ENCODE measurements around the gene MARCHF10. TPM values are rescaled to one million over a fixed set of nuclear protein-coding genes. Genes with fewer than 3 reads are reported as not detected.

Gene MARCHF10
- total and polyA plus RNA-seq, 2 experiments from 2014 or later = 1.8 to 2.1 TPM

GRCh38 chr17:62666061-62666800 lies 141.9 kb downstream of the MARCHF10 start:
- Histone ChIP-seq H3K79me2 (ENCODE audit: insufficient read depth) (peaks cover 93% of the 10 kb centered on the region), H3K27me3 (replicated peaks; ENCODE audit: insufficient read depth) (no peaks in the 10 kb centered on the region), H3K36me3 (ENCODE audit: low read depth) (peaks cover 10% of the 10 kb centered on the region; the same call in 1 of the 2 replicates), H3K9me3 (ENCODE audit: low read depth) (no peaks in the 10 kb centered on the region), H4K20me1 (ENCODE audit: insufficient read depth) (no peaks in the 10 kb centered on the region), H3K9ac (no peak overlapping the region), H3K4me1 (ENCODE audit: insufficient read depth) (0 out of 2 replicates have a peak, but pooled peaks cover 5% of the 10 kb centered on the region), H3F3A (ENCODE audit: insufficient read depth) (peaks cover 23% of the 10 kb centered on the region), H3K27ac (no peak overlapping the region), H3K4me3 (no peak overlapping the region), H2AFZ (no peak overlapping the region), H3K9me2 (ENCODE audit: insufficient read depth) (no peaks in the 10 kb centered on the region), H3K4me2 (ENCODE audit: unreplicated experiment) (no peak overlapping the region)
- TF ChIP-seq EZH2 (IDR thresholded peaks at IDR 0.05; ENCODE audit: insufficient read depth, poor library complexity, severe bottlenecking) (no peak), EZH2phosphoT487 (IDR thresholded peaks at IDR 0.05; ENCODE audit: insufficient read depth, low read depth) (no peak)
- no peak for DNase-seq
- WGBS, 2 experiments (ENCODE audit: low coverage in 1 of 2, low lambda C conversion rate in 2 of 2, missing lambda C conversion rate in 2 of 2) = 92 to 95% methylated on average over 19 to 30 of the region's 30 CpGs
- in situ Hi-C loops (cut with MboI) = no loop called here

- peaks cover 93% of the 10 kb centered on the region for H3K79me2 ChIP-seq (ENCODE audit: insufficient read depth)
Measured at GRCh38 chr17:62665599-62665998, 142.5 kb downstream of the MARCHF10 start.

GRCh38 chr17:62664336-62665120 lies 143.6 kb downstream of the MARCHF10 start:
- in situ Hi-C loops (cut with MboI) = no loop called here
- Histone ChIP-seq H3K4me3 (no peak overlapping the region), H3K27ac (no peak overlapping the region), H4K20me1 (ENCODE audit: insufficient read depth) (no peaks in the 10 kb centered on the region), H3K36me3 (ENCODE audit: low read depth) (peaks cover 7% of the 10 kb centered on the region; the same call in 1 of the 2 replicates), H3K9me2 (ENCODE audit: insufficient read depth) (no peaks in the 10 kb centered on the region), H3K4me2 (ENCODE audit: unreplicated experiment) (no peak overlapping the region), H3K9me3 (ENCODE audit: low read depth) (no peaks in the 10 kb centered on the region), H3K79me2 (ENCODE audit: insufficient read depth) (peaks cover 93% of the 10 kb centered on the region), H3K9ac (no peak overlapping the region), H3K27me3 (replicated peaks; ENCODE audit: insufficient read depth) (no peaks in the 10 kb centered on the region), H3K4me1 (ENCODE audit: insufficient read depth) (0 out of 2 replicates have a peak, but pooled peaks cover 5% of the 10 kb centered on the region), H2AFZ (no peak overlapping the region), H3F3A (ENCODE audit: insufficient read depth) (peaks cover 38% of the 10 kb centered on the region)
- DNase-seq = no peak
- no peak for TF ChIP-seq EZH2 (IDR thresholded peaks at IDR 0.05; ENCODE audit: insufficient read depth, poor library complexity, severe bottlenecking)
- WGBS, 2 experiments (ENCODE audit: low coverage in 1 of 2, low lambda C conversion rate in 2 of 2, missing lambda C conversion rate in 2 of 2) = 89 to 95% methylated on average over 25 of the region's 25 CpGs

More at GRCh38 chr17:62665599-62665998, 142.5 kb downstream of the MARCHF10 start:
- TF ChIP-seq EZH2 (IDR thresholded peaks at IDR 0.05; ENCODE audit: insufficient read depth, poor library complexity, severe bottlenecking) (no peak), EZH2phosphoT487 (IDR thresholded peaks at IDR 0.05; ENCODE audit: insufficient read depth, low read depth) (no peak)
- H2AFZ ChIP-seq = no peak overlapping the region
- H3K27me3 ChIP-seq (replicated peaks; ENCODE audit: insufficient read depth) = no peaks in the 10 kb centered on the region
- no peaks in the 10 kb centered on the region for H3K9me2 ChIP-seq (ENCODE audit: insufficient read depth)
- WGBS, 2 experiments (ENCODE audit: low coverage in 1 of 2, low lambda C conversion rate in 2 of 2, missing lambda C conversion rate in 2 of 2) = 92 to 94% methylated on average over 3 of the region's 3 CpGs
- H3F3A ChIP-seq (ENCODE audit: insufficient read depth) = peaks cover 29% of the 10 kb centered on the region
- no peaks in the 10 kb centered on the region for H3K9me3 ChIP-seq (ENCODE audit: low read depth)
- no peak overlapping the region for H3K4me3 ChIP-seq
- in situ Hi-C loops (cut with MboI) = no loop called here
- 0 out of 2 replicates have a peak, but pooled peaks cover 5% of the 10 kb centered on the region for H3K4me1 ChIP-seq (ENCODE audit: insufficient read depth)
- H3K36me3 ChIP-seq (ENCODE audit: low read depth) = peaks cover 7% of the 10 kb centered on the region; the same call in 1 of the 2 replicates
- no peak for DNase-seq
- no peaks in the 10 kb centered on the region for H4K20me1 ChIP-seq (ENCODE audit: insufficient read depth)
- no peak overlapping the region for H3K27ac ChIP-seq
- no peak overlapping the region for H3K4me2 ChIP-seq (ENCODE audit: unreplicated experiment)
- H3K9ac ChIP-seq = no peak overlapping the region

GRCh38 chr17:62663304-62663703 lies 144.8 kb downstream of the MARCHF10 start:
- no peaks in the 10 kb centered on the region for H3K9me3 ChIP-seq (ENCODE audit: low read depth)
- H3K9me2 ChIP-seq (ENCODE audit: insufficient read depth) = no peaks in the 10 kb centered on the region
- H3K79me2 ChIP-seq (ENCODE audit: insufficient read depth) = peaks cover 96% of the 10 kb centered on the region
- DNase-seq = peak; percentile 40
- TF ChIP-seq EZH2 (IDR thresholded peaks at IDR 0.05; ENCODE audit: insufficient read depth, poor library complexity, severe bottlenecking) = no peak
- TF ChIP-seq EZH2phosphoT487 (IDR thresholded peaks at IDR 0.05; ENCODE audit: insufficient read depth, low read depth) = no peak
- no peak overlapping the region for H3K9ac ChIP-seq
- WGBS, 2 experiments (ENCODE audit: low coverage in 1 of 2, low lambda C conversion rate in 2 of 2, missing lambda C conversion rate in 2 of 2) = 75 to 76% methylated on average over 6 of the region's 6 CpGs
- no peak overlapping the region for H3K4me2 ChIP-seq (ENCODE audit: unreplicated experiment)
- 0 out of 2 replicates have a peak, but pooled peaks cover 5% of the 10 kb centered on the region for H3K4me1 ChIP-seq (ENCODE audit: insufficient read depth)
- no peak overlapping the region for H3K4me3 ChIP-seq
- no peak overlapping the region for H3K27ac ChIP-seq
- peaks cover 46% of the 10 kb centered on the region for H3F3A ChIP-seq (ENCODE audit: insufficient read depth)
- no peaks in the 10 kb centered on the region for H3K27me3 ChIP-seq (replicated peaks; ENCODE audit: insufficient read depth)
- in situ Hi-C loops (cut with MboI) = no loop called here
- H4K20me1 ChIP-seq (ENCODE audit: insufficient read depth) = no peaks in the 10 kb centered on the region
- H2AFZ ChIP-seq = no peak overlapping the region
- peaks cover 7% of the 10 kb centered on the region; the same call in 1 of the 2 replicates for H3K36me3 ChIP-seq (ENCODE audit: low read depth)
